HL-60 (cell line): ENCODE measurements around the gene ELOVL6.

Experiments used
- GABPA ChIP-seq: IDR thresholded peaks from 2 replicates; pipeline ENCODE4 v1.6.1; 2012; ENCODE audit warnings: low read depth
- POLR2AphosphoS5 ChIP-seq: IDR thresholded peaks from 2 replicates; pipeline ENCODE4 v1.6.1; 2012; ENCODE audit warnings: low read depth
- SPI1 ChIP-seq: IDR thresholded peaks from 2 replicates; pipeline ENCODE4 v1.6.1; 2012; ENCODE audit warnings: low read depth, mild to moderate bottlenecking, borderline replicate concordance
- TF ChIP-seq, protein P1 (sequence below): IDR thresholded peaks from one replicate; pipeline ENCODE4 v1.5.1; 2011; ENCODE audit warnings: low read length, control low read depth, inconsistent platforms; ENCODE audit not compliant: insufficient read depth
- TF ChIP-seq, protein P2 (sequence below): IDR thresholded peaks from 2 replicates; pipeline ENCODE4 v1.6.1; 2012; ENCODE audit warnings: low read depth; ENCODE audit not compliant: insufficient replicate concordance

DNA sequence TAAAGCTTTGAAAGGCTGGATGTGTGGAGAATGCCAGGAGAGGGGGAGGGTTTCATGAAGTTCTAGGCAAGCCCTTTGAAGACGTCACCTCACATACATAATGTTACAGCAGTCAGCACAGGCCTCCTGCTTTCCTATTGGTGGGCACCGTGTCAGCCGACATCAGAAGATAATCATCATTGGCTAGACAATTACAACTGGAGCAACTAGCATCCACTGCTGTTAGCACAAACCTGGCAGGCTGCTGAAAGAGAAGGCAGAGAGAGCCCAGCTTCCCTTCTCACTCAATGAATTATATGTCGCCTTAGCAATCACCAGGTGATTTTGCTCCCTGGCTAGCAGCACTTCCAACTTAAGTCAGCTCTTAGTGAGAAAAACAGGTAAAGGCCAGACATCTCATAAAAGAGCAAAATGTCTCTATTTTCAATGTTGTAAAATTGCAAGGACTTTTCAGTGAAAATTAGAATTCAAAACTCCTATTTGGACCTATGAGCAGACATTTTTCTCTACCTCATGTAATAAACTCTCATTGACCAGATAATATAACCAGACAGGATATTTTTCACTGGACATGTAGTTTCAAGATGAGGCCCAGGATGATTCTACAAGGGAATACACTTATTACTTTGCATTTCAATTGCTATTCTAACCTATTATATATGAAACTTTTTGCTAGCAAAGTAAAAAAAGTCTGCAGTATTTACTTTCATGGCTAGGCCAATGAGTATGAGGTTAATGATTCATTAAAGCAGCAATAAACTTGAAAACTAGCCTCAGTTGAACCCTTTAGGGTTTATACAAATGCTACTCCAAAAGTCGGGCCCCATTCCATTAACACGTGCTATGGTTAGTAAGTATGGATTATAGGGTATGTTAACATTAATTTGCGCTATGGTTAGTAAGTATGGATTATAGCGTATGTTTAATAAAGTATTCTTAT, 4.3 kb downstream of the ELOVL6 start:
- TF ChIP-seq, protein P1, sequence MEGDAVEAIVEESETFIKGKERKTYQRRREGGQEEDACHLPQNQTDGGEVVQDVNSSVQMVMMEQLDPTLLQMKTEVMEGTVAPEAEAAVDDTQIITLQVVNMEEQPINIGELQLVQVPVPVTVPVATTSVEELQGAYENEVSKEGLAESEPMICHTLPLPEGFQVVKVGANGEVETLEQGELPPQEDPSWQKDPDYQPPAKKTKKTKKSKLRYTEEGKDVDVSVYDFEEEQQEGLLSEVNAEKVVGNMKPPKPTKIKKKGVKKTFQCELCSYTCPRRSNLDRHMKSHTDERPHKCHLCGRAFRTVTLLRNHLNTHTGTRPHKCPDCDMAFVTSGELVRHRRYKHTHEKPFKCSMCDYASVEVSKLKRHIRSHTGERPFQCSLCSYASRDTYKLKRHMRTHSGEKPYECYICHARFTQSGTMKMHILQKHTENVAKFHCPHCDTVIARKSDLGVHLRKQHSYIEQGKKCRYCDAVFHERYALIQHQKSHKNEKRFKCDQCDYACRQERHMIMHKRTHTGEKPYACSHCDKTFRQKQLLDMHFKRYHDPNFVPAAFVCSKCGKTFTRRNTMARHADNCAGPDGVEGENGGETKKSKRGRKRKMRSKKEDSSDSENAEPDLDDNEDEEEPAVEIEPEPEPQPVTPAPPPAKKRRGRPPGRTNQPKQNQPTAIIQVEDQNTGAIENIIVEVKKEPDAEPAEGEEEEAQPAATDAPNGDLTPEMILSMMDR, result no peak
- TF ChIP-seq SPI1 (no peak), POLR2AphosphoS5 (no peak), GABPA (no peak)
- TF ChIP-seq, protein P2, sequence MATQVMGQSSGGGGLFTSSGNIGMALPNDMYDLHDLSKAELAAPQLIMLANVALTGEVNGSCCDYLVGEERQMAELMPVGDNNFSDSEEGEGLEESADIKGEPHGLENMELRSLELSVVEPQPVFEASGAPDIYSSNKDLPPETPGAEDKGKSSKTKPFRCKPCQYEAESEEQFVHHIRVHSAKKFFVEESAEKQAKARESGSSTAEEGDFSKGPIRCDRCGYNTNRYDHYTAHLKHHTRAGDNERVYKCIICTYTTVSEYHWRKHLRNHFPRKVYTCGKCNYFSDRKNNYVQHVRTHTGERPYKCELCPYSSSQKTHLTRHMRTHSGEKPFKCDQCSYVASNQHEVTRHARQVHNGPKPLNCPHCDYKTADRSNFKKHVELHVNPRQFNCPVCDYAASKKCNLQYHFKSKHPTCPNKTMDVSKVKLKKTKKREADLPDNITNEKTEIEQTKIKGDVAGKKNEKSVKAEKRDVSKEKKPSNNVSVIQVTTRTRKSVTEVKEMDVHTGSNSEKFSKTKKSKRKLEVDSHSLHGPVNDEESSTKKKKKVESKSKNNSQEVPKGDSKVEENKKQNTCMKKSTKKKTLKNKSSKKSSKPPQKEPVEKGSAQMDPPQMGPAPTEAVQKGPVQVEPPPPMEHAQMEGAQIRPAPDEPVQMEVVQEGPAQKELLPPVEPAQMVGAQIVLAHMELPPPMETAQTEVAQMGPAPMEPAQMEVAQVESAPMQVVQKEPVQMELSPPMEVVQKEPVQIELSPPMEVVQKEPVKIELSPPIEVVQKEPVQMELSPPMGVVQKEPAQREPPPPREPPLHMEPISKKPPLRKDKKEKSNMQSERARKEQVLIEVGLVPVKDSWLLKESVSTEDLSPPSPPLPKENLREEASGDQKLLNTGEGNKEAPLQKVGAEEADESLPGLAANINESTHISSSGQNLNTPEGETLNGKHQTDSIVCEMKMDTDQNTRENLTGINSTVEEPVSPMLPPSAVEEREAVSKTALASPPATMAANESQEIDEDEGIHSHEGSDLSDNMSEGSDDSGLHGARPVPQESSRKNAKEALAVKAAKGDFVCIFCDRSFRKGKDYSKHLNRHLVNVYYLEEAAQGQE, result no peak
